22Rv1 (cell line): Measurements from ENCODE around the gene ZNF385A.

ENCODE experiments used
- CTCF ChIP-seq: fragments of 450-650 bp; IDR thresholded peaks from 2 replicates; pipeline ENCODE4 v1.5.1; 2017; ENCODE audit warnings: mild to moderate bottlenecking
- ZFX ChIP-seq: fragments of 450-650 bp; IDR thresholded peaks from 2 replicates; pipeline ENCODE4 v1.6.1; 2017; ENCODE audit warnings: antibody characterized with exemption, borderline replicate concordance

GRCh38 chr12:54428050-54429013 is 43.8 kb upstream of the ZNF385A start:
- TF ChIP-seq CTCF (no peak), ZFX (no peak)
